ENCODE measurements around the gene S100A2.

- TF ChIP-seq POLR2A (IDR thresholded peaks at IDR 0.05), result no peak
- no peak for TF ChIP-seq CTCF (IDR thresholded peaks at IDR 0.05 in 4 of 5, conservative IDR thresholded peaks at IDR 0.05 in 1 of 5)
Observed at GRCh38 chr1:153588482-153588881, 22.8 kb upstream of the S100A2 start.
